GM18909 (cell line): ENCODE measurements around the gene P2RY6.
"Not testable (repeated sequence)": the region's sequence is repeated elsewhere in the genome, so short reads cannot be mapped to it uniquely, and the experiment has no call there.

Experiments used
- ATAC-seq: cut with Tn5 transposase; IDR thresholded peaks from one replicate; pipeline ENCODE4 v1.9.1; 2021; ENCODE audit warnings: mild to moderate bottlenecking; ENCODE audit not compliant: unreplicated experiment, poor library complexity

The P2RY6 gene

DNA sequence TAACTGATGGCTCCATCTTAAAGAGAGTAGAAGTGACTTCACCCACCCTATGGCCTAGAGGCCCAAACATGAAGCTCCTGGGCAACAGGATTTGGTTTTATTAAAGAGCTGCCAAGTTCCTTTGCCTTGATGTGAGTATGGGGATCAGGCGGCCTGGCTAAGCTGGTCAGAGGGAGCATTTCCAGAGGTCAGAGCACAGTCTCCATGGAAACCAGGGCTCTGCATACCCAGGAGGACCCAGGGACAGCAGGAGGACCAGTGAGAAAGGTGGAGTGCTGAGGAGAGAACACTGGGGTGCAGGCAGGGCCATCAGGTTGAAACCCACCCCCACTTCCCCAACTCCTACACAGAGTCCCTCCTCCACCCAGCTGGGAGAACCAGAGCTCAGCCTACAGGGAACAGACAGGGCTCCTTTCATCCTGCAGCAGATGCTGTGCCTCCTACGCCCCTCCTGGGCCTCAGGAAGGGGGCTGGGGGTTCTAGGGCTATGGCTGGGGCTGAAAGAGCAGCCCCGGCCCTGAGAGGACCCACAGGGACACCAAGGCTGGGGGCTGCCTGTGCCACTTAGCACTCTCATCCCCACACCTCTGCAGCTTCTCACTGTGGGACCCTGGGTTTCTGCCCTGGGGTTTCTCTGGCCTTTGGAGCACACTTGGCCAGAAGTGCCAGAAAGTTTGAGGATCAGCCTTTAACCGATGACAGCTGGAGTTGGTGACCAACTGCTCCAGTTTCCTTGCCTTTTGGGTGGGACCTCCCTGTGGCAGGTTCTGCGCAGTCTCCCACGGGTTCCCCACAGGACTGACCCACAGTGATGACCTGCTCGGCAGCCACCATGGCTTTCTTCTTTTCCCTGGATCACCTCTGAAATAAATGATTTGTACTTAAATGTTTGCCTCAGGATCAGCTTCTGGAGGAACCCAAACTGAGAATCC, 13.8 kb upstream of the P2RY6 start:
- no peak for ATAC-seq

- no peak for ATAC-seq
Measured at GRCh38 chr11:73259406-73260126, 12.6 kb upstream of the P2RY6 start.

GRCh38 chr11:73260127-73260457, 12.0 kb upstream of the P2RY6 start:
- no peak for ATAC-seq

- ATAC-seq, result no peak
Measured at GRCh38 chr11:73262851-73263495, 9.2 kb upstream of the P2RY6 start.

GRCh38 chr11:73263640-73264039, 8.5 kb upstream of the P2RY6 start:
- ATAC-seq, result no peak

GRCh38 chr11:73265278-73265810, 6.8 kb upstream of the P2RY6 start:
- no peak for ATAC-seq

- no peak for ATAC-seq
Measured at GRCh38 chr11:73265853-73266645, 6.1 kb upstream of the P2RY6 start.

DNA sequence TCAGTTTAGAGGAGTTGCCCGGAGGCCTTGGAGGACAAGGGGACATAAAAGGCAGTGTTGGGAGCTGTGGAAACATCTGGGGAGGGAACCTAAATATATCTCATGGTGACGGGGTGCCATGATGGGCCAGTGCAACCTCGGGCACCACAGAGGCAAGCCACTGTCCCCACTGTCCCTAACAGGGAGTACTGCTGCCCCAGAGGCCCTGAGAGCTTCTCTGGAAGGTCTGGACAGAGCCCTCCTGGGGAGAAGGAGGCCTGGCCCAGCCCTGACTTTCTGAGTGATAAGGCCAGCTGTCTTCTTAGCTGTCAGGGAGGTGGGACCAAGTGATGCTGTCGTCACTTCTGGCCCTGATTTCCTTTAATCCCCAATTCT, 5.5 kb upstream of the P2RY6 start:
- ATAC-seq, result no peak

DNA sequence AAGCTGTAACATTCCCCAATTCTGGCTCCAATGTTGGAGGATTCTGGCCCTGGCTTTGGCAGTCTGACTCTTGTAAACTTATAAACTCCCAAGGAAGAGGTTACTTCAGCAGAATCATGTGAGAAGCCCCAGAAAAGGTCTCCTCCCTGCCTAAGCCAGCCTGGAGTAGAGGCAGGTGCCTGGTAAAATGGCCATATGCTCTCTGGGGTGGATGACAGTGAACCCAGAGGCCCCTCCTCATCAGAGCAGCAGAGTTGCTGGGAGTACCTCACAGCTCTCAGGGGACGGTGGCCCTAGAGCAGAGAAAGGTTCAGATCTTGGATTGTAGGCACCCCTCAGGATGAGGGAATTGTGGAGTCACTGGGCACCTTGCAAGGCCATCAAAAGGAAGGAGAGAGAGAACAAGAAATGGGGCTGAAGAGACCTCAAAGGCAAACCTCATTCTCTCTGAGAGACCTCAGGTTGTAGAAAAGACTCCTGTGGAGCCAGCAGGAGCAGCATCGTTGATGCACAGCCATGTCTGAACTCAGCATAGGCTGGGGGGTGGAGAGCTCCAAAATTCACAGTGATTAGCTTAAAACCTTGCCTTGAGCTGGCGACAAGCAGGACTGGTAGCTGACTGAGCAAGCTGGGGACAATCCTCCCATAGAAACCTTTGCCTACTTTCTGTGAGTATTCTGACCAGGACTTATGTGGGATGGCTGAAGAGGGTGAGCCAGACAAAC, 4.9 kb upstream of the P2RY6 start:
- ATAC-seq, result no peak

DNA sequence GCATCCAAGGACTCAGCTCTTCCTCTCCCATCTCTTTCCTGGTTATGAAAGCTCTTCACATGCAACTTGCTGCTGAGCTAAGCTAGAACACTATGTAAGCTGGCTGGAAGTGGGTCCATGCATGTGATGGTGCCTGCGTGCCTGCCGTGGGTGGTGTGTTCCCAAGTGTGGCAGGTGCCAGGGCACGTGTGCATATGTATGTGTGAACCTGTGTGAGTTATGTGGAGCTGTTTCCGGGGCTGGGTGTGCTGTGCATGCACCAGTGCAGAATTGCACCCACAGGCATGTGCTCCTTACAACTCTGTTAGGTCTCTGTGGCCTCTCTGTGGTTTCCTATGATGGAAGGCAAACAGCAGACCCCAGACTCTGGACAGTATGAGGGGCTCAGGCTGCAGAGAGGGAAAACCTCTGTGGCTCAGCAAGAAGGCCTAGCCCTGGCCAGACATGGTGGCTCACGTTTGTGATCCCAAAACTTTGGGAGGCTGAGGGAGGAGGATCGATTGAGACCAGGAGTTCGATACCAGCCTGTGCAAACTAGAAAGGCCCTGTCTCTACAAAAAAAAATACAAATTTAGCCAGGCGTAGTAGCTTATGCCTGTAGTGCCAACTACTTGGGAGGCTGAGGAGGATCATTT, 4.1 kb upstream of the P2RY6 start:
- no peak for ATAC-seq

DNA sequence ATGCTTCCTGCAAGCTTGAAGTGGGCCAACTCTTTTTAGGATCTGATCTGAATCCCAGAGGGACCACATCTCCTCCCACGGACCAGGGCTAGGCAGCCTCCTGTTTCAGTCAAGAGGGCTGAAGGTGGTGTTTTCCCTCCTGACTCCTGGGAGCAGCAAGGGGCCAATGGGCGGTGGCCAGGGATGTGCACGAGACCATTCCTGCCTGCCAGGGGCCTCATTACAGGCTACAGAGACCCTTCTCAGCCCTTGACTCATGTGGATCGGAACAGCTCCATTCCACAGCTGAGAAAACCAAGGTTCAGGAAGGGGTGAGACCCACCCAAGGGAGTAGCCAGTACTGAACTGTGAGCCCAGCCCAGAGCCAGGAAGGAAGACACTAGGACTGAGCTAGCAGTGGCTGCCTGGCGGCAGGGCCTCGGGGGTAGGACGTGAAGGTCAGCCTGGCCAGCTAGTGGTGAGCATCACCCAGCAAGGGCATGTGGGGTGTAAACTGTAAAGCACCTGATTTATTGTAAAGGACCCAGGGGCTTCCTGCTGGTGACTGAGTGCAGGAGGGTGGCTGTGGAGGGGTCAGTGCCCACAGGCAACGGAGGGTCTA, 3.4 kb upstream of the P2RY6 start:
- ATAC-seq, result no peak

DNA sequence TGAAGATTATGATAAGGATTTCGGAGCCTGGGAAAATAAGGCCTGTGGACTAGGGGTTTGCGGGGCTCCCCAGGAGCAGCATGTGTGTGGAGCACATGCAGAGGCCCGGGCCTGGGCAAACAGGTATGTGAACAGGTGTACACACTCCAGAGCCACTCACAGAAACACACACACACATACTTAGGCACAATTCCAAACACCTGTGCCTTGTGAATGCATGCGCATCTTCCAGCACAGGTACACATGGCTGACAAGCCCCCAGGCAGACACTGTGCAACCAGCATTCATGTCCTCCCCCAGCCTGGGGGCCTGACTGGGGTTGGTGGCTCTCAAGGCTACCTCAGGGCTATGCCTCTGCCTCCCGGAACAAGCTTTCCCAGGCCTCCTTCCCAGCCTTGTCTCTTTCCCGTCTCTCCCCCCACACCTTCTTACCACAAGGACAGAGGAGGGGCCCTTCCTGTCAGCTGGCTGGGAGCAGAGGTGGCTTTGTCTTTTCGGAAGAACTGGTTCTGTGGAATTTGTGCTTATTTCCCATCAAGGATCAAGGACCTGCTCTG, 2.6 kb upstream of the P2RY6 start:
- ATAC-seq, result no peak

GRCh38 chr11:73270016-73270854, 1.9 kb upstream of the P2RY6 start:
- no peak for ATAC-seq

DNA sequence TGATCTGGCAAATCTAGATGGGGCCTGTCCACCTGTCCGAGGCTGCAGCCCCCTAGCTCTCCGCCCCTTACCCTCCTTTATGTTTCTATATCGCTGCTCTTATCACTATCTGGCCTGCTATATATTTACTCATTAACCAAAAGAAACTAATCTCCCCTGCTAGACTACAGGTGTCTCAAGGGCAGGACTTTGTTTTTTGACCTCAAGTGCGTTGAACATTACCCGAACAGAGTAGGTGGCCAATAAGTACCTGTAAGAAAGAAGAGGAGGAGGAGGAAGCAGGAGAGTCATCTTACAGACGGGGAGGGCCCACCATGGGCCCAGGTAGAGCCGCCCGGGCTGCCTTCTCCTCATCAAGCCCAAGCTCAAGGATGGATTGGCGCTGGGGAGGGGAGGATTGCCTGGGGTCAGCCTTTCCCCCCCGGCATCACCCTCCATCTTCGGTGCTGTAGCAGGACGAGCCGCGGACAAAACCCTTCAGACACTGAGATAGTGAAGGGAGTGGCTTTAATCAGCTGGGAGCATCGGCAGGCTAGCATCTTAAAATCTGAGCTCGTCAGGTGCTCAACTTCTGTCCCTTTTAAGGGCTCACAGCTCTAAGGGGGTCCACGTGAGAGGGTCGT, 1.2 kb upstream of the P2RY6 start:
- ATAC-seq, result no peak

DNA sequence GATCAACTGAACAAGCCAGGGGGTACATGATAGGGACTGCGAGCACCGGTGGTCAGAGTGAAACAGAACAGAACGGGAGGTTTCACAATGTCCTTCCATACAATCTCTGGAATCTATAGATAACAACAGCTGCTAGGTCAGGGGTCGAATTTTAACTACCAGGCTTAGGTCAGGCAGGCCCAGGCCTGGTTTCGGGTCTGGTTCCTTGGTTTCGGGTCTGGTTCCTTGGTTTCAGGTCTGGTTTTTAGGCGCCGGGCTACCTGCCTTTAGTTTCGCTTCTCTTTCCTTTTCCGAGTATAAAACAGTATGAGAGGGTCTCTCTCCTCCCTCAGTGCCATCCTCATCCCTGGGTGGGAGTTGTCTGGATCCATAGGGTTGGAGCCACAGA, 666 bp upstream of the P2RY6 start:
- ATAC-seq, result not testable (repeated sequence)

DNA sequence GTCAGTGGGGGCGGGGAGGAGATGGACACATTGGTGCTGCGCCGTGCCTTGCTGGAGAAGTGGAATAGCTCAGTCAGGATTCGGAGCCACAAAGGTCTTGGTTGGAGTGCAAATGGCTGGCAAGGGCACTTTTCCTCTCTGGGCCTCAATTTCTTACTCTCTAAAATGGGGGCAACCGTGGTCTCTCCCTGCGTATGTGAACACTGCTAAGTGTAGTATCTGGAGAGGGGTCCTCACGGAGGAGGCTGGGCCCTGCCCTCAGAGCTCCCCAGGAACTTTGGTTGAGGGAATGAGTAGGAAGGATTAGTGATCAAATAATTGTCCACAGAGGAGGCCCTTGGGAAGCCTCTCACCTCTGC, 521 bp downstream of the P2RY6 start:
- no peak for ATAC-seq

GRCh38 chr11:73273222-73273895, 1.2 kb downstream of the P2RY6 start:
- ATAC-seq, result no peak
